Measurements from ENCODE around the gene PIGH.

PIGH gene

GRCh38 chr14:67579040-67579439, 21.0 kb downstream of the PIGH start:
- Histone ChIP-seq H3K9ac (no peak overlapping the region), H2AFZ (ENCODE audit: low read depth) (no peak overlapping the region), H3K27ac (no peak overlapping the region), H3K79me2 (ENCODE audit: insufficient read depth, low read depth) (no peaks in the 10 kb centered on the region), H3K27me3 (ENCODE audit: insufficient read depth, low read depth) (no peaks in the 10 kb centered on the region), H4K20me1 (ENCODE audit: insufficient read depth) (no peaks in the 10 kb centered on the region), H3K4me3 (IDR thresholded peaks at IDR 0.05; ENCODE audit: insufficient read depth, low read depth, low read length) (no peak overlapping the region), H3K36me3 (ENCODE audit: insufficient read depth) (no peaks in the 10 kb centered on the region), H3K4me2 (no peak overlapping the region), H3K4me1 (ENCODE audit: low read depth, poor library complexity, severe bottlenecking) (no peaks in the 10 kb centered on the region)
- TF ChIP-seq CTCF (conservative IDR thresholded peaks at IDR 0.05; ENCODE audit: low read depth, low read length), result no peak

GRCh38 chr14:67577909-67578749, 21.9 kb downstream of the PIGH start:
- Histone ChIP-seq H3K4me3 (IDR thresholded peaks at IDR 0.05; ENCODE audit: insufficient read depth, low read depth, low read length) (no peak overlapping the region), H3K27ac (no peak overlapping the region), H3K9ac (no peak overlapping the region), H3K36me3 (ENCODE audit: insufficient read depth) (no peaks in the 10 kb centered on the region), H2AFZ (ENCODE audit: low read depth) (no peak overlapping the region), H3K4me2 (no peak overlapping the region), H3K4me1 (ENCODE audit: low read depth, poor library complexity, severe bottlenecking) (no peaks in the 10 kb centered on the region), H3K79me2 (ENCODE audit: insufficient read depth, low read depth) (no peaks in the 10 kb centered on the region), H3K27me3 (ENCODE audit: insufficient read depth, low read depth) (no peaks in the 10 kb centered on the region), H4K20me1 (ENCODE audit: insufficient read depth) (no peaks in the 10 kb centered on the region)
- TF ChIP-seq CTCF (conservative IDR thresholded peaks at IDR 0.05; ENCODE audit: low read depth, low read length), result no peak

GRCh38 chr14:67577181-67577808, 22.8 kb downstream of the PIGH start:
- H3K9ac ChIP-seq, result no peak overlapping the region
- H3K4me3 ChIP-seq (IDR thresholded peaks at IDR 0.05; ENCODE audit: insufficient read depth, low read depth, low read length), result no peak overlapping the region
- H3K79me2 ChIP-seq (ENCODE audit: insufficient read depth, low read depth), result no peaks in the 10 kb centered on the region
- H3K4me2 ChIP-seq, result no peak overlapping the region
- H3K36me3 ChIP-seq (ENCODE audit: insufficient read depth), result no peaks in the 10 kb centered on the region
- TF ChIP-seq CTCF (conservative IDR thresholded peaks at IDR 0.05; ENCODE audit: low read depth, low read length), result no peak
- H3K27me3 ChIP-seq (ENCODE audit: insufficient read depth, low read depth), result no peaks in the 10 kb centered on the region
- H4K20me1 ChIP-seq (ENCODE audit: insufficient read depth), result no peaks in the 10 kb centered on the region
- H3K4me1 ChIP-seq (ENCODE audit: low read depth, poor library complexity, severe bottlenecking), result no peaks in the 10 kb centered on the region
- no peak overlapping the region for H3K27ac ChIP-seq
- H2AFZ ChIP-seq (ENCODE audit: low read depth), result no peak overlapping the region

GRCh38 chr14:67576216-67576955, 23.7 kb downstream of the PIGH start:
- TF ChIP-seq CTCF (conservative IDR thresholded peaks at IDR 0.05; ENCODE audit: low read depth, low read length), result no peak
- H3K4me1 ChIP-seq (ENCODE audit: low read depth, poor library complexity, severe bottlenecking), result no peaks in the 10 kb centered on the region
- no peaks in the 10 kb centered on the region for H3K79me2 ChIP-seq (ENCODE audit: insufficient read depth, low read depth)
- no peak overlapping the region for H2AFZ ChIP-seq (ENCODE audit: low read depth)
- H3K4me2 ChIP-seq, result no peak overlapping the region
- H3K27me3 ChIP-seq (ENCODE audit: insufficient read depth, low read depth), result no peaks in the 10 kb centered on the region
- H3K27ac ChIP-seq, result no peak overlapping the region
- no peaks in the 10 kb centered on the region for H3K36me3 ChIP-seq (ENCODE audit: insufficient read depth)
- no peak overlapping the region for H3K4me3 ChIP-seq (IDR thresholded peaks at IDR 0.05; ENCODE audit: insufficient read depth, low read depth, low read length)
- no peak overlapping the region for H3K9ac ChIP-seq
- no peaks in the 10 kb centered on the region for H4K20me1 ChIP-seq (ENCODE audit: insufficient read depth)

All from KMS-11 (cell line).